Panc1 (cell line): ENCODE measurements around the gene TMPRSS13. TPM values are rescaled to one million over a fixed set of nuclear protein-coding genes. Genes with fewer than 3 reads are reported as not detected.

Source experiments
- ATAC-seq: fragments of 200-7000 bp; cut with Tn5 transposase; 2 replicates; pipeline ENCODE4 v1.9.1; 2020; ENCODE audit warnings: mild to moderate bottlenecking, moderate library complexity
- BruUV-seq: library from RNA; stranded (reverse); fragments of 400-500 nt; replicated peaks from 2 replicates; lab custom pipeline; 2021; lab: Mats Ljungman, UMichigan
- CTCF ChIA-PET: fragments of 300-600 bp; sonication (Branson Sonifier 250); formaldehyde crosslinking; loops from one replicate; lab custom pipeline; 2022; ENCODE audit warnings: antibody characterized with exemption; lab: Charles Lee
- POLR2A ChIA-PET: fragments of 300-600 bp; sonication (Branson Sonifier 250); formaldehyde crosslinking; loops from one replicate; lab custom pipeline; 2022; ENCODE audit warnings: antibody characterized with exemption; lab: Charles Lee
- DNase-seq: peaks from one replicate; pipeline ENCODE4 v3.0.0-alpha.2; 2010; ENCODE audit warnings: low read depth, low spot score
- H3K27ac ChIP-seq: 2 replicates; pipeline ENCODE4 v1.5.1; 2011; ENCODE audit warnings: mild to moderate bottlenecking, low read length, inconsistent platforms
- H3K27me3 ChIP-seq: fragments of 200-500 bp; sonication (Bioruptor generic); 2 replicates; pipeline ENCODE4 v1.6.0; 2014; ENCODE audit warnings: low read length, inconsistent platforms; ENCODE audit not compliant: control insufficient read depth, insufficient read depth
- H3K36me3 ChIP-seq: fragments of 200-500 bp; sonication (Bioruptor generic); 2 replicates; pipeline ENCODE4 v1.5.1; 2014; ENCODE audit warnings: inconsistent platforms, mild to moderate bottlenecking, low read length, moderate library complexity; ENCODE audit not compliant: control insufficient read depth, insufficient read depth
- H3K4me1 ChIP-seq: 2 replicates; pipeline ENCODE4 v1.5.1; 2011; ENCODE audit warnings: inconsistent platforms, mild to moderate bottlenecking, low read length, moderate library complexity; ENCODE audit not compliant: control insufficient read depth, insufficient read depth
- H3K4me3 ChIP-seq, 2 experiments: 2 replicates each; pipeline ENCODE4 v1.5.1; 2011 to 2012; ENCODE audit warnings: low read depth in 2 of 2, low read length in 2 of 2, mild to moderate bottlenecking in 2 of 2, inconsistent platforms in 1 of 2, moderate library complexity in 1 of 2
- H3K9me3 ChIP-seq: fragments of 200-500 bp; sonication (Bioruptor generic); 2 replicates; pipeline ENCODE4 v1.5.1; 2014; ENCODE audit warnings: low read depth, mild to moderate bottlenecking, inconsistent platforms, low read length, moderate library complexity; ENCODE audit not compliant: control insufficient read depth, insufficient read depth
- POLR2AphosphoS5 ChIP-seq: IDR thresholded peaks from 2 replicates; pipeline ENCODE4 v1.6.1; 2012; ENCODE audit warnings: mild to moderate bottlenecking, low read depth, low read length, moderate library complexity
- REST ChIP-seq, 2 experiments: IDR thresholded peaks; 2 replicates each; pipeline ENCODE4 v1.6.1; 2011 to 2012; ENCODE audit warnings: low read depth in 2 of 2, control low read depth in 1 of 2, low read length in 1 of 2, mild to moderate bottlenecking in 1 of 2, moderate library complexity in 1 of 2; ENCODE audit not compliant: insufficient read depth in 1 of 2
- SIN3A ChIP-seq: IDR thresholded peaks from 2 replicates; pipeline ENCODE4 v1.6.1; 2012; ENCODE audit warnings: low read depth, mild to moderate bottlenecking, low read length, moderate library complexity, borderline replicate concordance; ENCODE audit not compliant: insufficient read depth
- TCF7L2 ChIP-seq: IDR thresholded peaks from 2 replicates; pipeline ENCODE4 v1.6.1; 2011; ENCODE audit warnings: mild to moderate bottlenecking, low read depth, low read length, inconsistent platforms
- in situ Hi-C: cut with HindIII; loops from 2 replicates; pipeline ENCODE4 v1.10.0; 2016; ENCODE audit warnings: low sequenced_read_pairs, low pct_unique_long_range_greater_than_20kb
- intact Hi-C: fragments of 100-400 bp; cut with micrococcal nuclease; formaldehyde crosslinking; loops from one replicate; pipeline ENCODE4 v1.10.0; 2022; ENCODE audit not compliant: unreplicated experiment
- total RNA-seq: library from RNA; stranded (reverse); gene quantifications from one replicate; pipeline ENCODE4 v1.2.1, GENCODE V29; 2021; ENCODE audit not compliant: unreplicated experiment
- TF ChIP-seq, protein P1 (sequence below): fragments of 450-650 bp; IDR thresholded peaks from 2 replicates; pipeline ENCODE4 v1.5.1; 2017; ENCODE audit warnings: mild to moderate bottlenecking

TMPRSS13 gene
- total RNA-seq, 1 experiment from 2014 or later: not detected

- Histone ChIP-seq H3K27ac (no peak overlapping the region), H3K27me3 (peaks cover 4% of the 10 kb centered on the region), H3K4me1 (no peaks in the 10 kb centered on the region), H3K9me3 (no peaks in the 10 kb centered on the region), H3K36me3 (no peaks in the 10 kb centered on the region), H3K4me3 (no peak overlapping the region)
- ChIA-PET CTCF (interaction anchor here (0.5 kb wide), 1 partner anchor 308 kb away, joined by 15 read pairs; no protein-coding TSS in a partner anchor), POLR2A (no interaction called here)
- in situ Hi-C loops: no loop called here
- ATAC-seq (no peak), DNase-seq (no peak)
- intact Hi-C loops: no loop called here
- TF ChIP-seq POLR2AphosphoS5: no peak
- TF ChIP-seq, protein P1, sequence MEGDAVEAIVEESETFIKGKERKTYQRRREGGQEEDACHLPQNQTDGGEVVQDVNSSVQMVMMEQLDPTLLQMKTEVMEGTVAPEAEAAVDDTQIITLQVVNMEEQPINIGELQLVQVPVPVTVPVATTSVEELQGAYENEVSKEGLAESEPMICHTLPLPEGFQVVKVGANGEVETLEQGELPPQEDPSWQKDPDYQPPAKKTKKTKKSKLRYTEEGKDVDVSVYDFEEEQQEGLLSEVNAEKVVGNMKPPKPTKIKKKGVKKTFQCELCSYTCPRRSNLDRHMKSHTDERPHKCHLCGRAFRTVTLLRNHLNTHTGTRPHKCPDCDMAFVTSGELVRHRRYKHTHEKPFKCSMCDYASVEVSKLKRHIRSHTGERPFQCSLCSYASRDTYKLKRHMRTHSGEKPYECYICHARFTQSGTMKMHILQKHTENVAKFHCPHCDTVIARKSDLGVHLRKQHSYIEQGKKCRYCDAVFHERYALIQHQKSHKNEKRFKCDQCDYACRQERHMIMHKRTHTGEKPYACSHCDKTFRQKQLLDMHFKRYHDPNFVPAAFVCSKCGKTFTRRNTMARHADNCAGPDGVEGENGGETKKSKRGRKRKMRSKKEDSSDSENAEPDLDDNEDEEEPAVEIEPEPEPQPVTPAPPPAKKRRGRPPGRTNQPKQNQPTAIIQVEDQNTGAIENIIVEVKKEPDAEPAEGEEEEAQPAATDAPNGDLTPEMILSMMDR: no peak
- TF ChIP-seq REST (IDR thresholded peaks at IDR 0.05; ENCODE audit: insufficient read depth in 1 of 2, low read depth in 2 of 2, low read length in 1 of 2): no peak
- TF ChIP-seq SIN3A: no peak
- TF ChIP-seq TCF7L2: no peak
- no TSS peak for BruUV-seq
Observed at GRCh38 chr11:117960406-117960805, 31.2 kb upstream of the TMPRSS13 start.

DNA sequence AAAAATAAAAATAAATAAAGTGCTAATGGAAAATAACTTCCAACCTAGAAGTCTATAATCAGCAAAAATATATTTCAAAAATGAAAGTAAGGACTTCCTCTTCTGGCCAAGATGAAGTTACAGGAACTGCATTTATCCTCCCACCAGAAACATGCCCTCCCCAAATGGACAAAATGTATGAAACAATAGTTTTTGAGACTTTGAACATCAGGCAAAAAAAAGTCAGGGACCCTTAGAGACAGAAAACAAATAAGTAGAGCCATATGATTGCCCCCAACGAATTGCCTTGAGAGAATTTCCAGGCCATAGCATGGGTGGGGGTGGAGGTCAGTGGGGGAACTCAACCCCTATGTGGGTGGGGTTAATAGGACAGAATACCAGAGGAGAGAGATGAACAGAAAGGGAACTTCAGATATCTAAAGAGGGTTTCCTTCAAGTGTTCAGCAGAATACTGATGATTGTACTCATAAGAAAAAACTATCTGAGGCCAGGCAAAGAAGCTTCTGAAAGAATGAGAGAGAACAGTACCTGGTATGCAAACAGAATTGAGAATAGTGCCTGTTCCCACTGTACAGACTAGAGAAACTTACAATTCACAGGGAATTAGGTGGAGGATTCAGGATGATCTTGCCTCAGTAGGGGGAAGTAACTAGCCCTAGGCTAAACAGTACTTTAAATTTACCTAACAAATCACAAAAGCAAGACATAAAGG, 30.4 kb upstream of the TMPRSS13 start:
- Histone ChIP-seq H3K27me3 (peaks cover 6% of the 10 kb centered on the region), H3K9me3 (no peaks in the 10 kb centered on the region), H3K4me1 (no peaks in the 10 kb centered on the region), H3K27ac (no peak overlapping the region), H3K36me3 (no peaks in the 10 kb centered on the region), H3K4me3 (no peak overlapping the region)
- TF ChIP-seq SIN3A: no peak
- intact Hi-C loops (loop anchor here (10.0 kb wide), 1 partner anchor 535 kb away; no protein-coding TSS in a partner anchor), in situ Hi-C loops (no loop called here)
- DNase-seq (no peak), ATAC-seq (no peak)
- ChIA-PET POLR2A (no interaction called here), CTCF (interaction anchor here (0.5 kb wide), 1 partner anchor 309 kb away, joined by 15 read pairs; no protein-coding TSS in a partner anchor)
- no TSS peak for BruUV-seq

DNA sequence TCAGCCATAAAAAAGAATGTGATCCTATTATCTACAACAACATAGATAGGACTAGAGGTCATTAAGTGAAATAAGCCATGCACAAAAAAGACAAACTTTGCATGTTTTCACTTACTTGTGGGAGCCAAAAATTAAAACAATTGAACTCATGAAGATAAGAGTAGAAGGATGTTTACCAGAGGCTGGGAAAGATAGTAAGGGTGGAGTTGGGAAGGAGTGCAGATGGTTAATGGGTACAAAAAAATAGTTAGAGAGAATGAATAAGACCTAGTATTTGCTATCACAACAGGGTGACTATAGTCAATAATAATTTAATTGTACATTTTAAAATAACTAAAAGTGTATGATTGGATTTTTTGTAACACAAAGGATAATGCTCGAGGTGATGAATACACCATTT, 29.7 kb upstream of the TMPRSS13 start:
- no peak for ATAC-seq
- intact Hi-C loops: loop anchor here (10.0 kb wide), 1 partner anchor 534 kb away; no protein-coding TSS in a partner anchor
- Histone ChIP-seq H3K9me3 (no peaks in the 10 kb centered on the region), H3K36me3 (no peaks in the 10 kb centered on the region), H3K27ac (no peak overlapping the region), H3K27me3 (peaks cover 6% of the 10 kb centered on the region), H3K4me1 (no peaks in the 10 kb centered on the region), H3K4me3 (no peak overlapping the region)
- ChIA-PET POLR2A (no interaction called here), CTCF (no interaction called here)
- no peak for DNase-seq
- no TSS peak for BruUV-seq
- TF ChIP-seq POLR2AphosphoS5 (no peak), TCF7L2 (no peak), SIN3A (no peak), REST (IDR thresholded peaks at IDR 0.05; ENCODE audit: insufficient read depth in 1 of 2, low read depth in 2 of 2, low read length in 1 of 2) (no peak)
- TF ChIP-seq, protein P1: no peak
- in situ Hi-C loops: no loop called here
